Stimulated activated CD4-positive, alpha-beta T cell treated with anti-CD3 and anti-CD28 coated beads, Interleukin-4, amount 100 ng/mL, for 24 hours (primary cell): ENCODE results near the gene FN3K.
"Not testable (repeated sequence)": the region's sequence is repeated elsewhere in the genome, so short reads cannot be mapped to it uniquely, and the experiment has no call there.

Experiments
- DNase-seq: peaks from one replicate; pipeline ENCODE4 v3.0.0-alpha.2; 2020

FN3K gene

DNA sequence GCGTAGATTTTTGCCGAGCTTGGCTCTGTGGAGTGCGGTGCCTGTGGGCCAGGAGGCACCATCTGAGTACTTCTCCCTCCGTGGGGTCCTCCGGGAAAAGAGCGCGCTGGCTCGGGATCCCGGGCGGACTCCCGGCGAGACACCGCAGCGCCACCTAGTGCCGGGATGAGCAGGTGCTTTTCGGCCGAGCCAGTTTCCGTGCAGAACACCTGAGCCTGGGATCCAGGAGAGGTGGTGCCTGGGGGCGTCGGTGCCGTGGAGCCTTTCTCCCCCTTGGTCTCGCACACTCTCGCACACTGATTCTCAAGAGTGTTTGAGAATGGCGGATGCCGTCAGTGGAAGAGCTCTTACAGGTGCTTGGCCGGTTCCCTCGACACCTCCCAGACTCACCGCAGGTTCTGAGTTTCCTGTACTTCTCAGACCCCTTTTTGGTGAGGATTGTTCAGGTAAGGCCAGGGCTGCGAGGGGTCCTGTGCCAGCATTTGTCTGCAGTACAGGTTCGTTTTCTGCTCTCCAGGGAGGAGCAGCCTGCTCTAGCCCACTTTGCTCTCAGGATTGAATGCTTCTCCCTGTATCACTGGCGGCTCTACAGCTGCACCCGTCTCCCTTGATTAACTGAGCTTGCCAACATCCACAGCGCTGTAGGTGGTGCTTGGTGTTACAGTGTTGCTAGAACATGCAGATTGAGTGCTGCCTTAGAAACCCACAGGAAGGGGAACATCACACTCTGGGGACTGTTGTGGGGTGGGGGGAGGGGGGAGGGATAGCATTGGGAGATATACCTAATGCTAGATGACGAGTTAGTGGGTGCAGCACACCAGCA, 39.8 kb downstream of the FN3K start:
- DNase-seq, result peak; percentile 45

DNA sequence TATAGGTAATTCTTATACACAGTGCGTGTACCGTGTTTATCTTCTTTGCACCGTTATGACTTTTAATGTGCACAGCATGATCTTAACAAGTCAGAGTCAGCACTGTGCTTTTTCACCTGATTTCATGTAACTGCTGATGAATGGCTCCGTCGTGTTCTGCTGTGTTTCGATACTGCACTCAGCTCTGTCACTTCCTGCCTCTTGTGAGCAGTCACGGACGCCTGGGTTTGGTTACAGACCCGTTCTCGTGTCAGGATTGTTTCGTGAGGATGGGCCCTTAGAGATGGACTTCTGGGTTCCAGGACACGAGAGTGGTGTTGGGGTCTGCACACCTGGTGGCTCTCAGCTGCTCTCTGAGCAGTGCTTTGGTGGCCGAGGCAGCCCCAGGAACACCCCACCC, 41.0 kb downstream of the FN3K start:
- DNase-seq, result no peak

GRCh38 chr17:82777778-82778375, 42.5 kb downstream of the FN3K start:
- DNase-seq, result not testable (repeated sequence)

DNA sequence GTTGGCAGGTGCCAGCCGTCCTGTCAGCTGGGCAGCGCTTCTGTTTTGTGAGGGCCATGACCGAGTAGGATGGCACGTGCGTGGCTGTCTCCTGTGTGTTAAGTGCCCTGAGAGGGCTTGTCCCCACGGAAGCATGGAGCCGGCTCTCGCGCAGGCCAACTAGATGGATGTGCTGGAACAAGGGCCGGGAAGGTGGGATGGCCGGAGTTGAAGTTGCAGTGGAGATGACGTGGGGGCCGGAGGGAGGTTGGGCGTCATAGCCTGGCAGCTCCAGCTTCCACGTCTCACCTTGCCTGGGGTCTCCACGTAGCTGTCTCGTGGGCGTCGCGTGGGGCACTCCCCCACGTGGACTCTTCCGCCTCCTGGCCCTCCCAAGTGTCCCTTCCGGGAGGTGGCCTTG, 44.1 kb downstream of the FN3K start:
- DNase-seq, result no peak

DNA sequence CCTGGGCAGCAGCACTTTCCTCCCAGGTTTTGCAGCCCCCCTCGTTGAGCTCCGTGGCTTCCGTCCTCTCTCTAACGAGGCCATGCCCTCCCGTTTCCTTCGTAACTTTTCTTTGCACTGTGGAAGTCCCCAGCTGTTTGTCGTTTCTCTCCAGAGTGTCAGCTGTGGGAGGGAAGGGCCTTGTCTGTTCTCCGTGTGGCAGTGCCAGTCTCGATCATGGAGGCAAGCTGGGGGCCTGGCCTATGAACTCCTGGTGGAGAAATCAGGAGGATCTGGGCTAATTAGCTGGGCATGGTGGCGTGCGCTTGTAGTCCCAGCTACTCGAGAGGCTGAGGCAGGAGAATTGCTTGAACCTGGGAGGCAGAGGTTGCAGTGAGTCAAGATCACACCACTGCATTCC, 44.8 kb downstream of the FN3K start:
- DNase-seq, result no peak

DNA sequence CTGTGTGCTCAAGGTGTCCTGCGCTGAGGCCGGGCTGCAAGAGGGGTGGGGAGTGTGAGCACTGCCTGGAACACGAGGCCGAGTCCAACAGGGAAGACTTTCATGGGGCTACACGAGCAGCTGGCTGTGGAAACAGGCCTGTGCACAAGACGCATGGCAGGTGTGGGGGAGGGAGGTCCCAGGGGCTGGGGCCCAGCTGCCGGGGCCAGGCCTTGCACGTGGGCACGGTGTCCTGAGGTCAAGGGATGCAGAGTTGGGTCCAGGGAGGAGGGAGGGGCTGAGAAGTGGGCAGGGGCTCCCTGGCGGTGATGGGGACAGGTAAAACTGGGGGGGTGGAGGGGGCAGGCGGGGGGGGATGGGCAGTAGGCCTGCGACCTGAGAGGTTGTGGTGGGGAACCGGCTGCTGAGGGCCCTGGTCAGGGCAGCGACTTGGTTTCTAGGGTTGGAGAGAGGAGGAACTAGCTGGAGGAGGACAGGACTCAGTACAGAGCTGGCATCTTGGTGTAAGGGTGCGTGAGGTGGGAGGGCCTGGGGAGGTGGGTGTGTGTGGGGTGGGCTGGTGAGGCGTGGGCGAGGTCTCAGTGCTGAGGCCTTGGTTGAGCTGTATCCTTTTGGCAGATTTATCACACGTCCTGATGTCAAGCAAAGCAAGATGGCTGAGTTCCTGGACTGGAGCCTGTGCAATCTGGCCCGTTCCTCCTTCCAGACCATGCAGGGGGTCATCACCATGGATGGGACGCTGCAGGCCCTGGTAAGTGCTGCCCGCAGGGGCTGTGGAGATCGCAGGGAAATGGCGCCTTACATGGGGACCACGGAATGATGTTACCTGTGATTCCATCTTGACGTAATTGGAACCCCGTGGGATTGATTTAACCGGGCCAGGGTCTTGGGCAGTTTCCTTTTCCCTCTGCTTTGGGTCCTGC, 45.8 kb downstream of the FN3K start:
- no peak for DNase-seq

GRCh38 chr17:82781894-82782274, 46.5 kb downstream of the FN3K start:
- DNase-seq, result peak; percentile 83

GRCh38 chr17:82782657-82783207, 47.3 kb downstream of the FN3K start:
- DNase-seq, result no peak

DNA sequence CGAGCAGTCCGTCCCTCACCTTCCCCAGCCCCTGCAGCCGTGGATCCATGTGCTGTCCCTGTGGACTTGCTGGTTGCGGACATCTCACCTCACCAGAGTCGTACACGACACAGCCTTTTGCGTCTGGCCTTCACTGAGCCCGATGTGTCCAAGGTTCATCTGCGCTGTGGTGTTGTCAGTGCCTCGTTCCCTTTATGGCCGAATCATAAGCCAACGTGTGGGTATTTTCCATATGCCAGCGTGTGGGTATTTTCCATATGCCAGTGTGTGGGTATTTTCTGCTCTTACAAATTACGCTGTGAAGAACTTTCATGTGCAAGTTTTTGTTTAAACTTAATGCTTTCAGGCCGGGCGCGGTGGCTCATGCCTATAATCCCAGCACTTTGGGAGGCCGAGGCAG, 48.1 kb downstream of the FN3K start:
- no peak for DNase-seq

DNA sequence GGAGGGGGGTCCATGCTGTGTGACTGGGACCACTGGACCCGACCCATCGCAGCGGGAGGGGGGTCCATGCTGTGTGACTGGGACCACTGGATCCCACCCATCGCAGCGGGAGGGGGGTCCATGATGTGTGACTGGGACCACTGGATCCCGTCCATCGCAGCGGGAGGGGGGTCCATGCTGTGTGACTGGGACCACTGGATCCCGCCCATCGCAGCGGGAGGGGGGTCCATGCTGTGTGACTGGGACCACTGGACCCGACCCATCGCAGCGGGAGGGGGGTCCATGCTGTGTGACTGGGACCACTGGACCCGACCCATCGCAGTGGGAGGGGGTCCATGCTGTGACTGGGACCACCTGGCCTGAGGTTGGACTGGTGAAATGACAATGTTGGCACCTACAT, 50.2 kb downstream of the FN3K start:
- DNase-seq, result not testable (repeated sequence)

DNA sequence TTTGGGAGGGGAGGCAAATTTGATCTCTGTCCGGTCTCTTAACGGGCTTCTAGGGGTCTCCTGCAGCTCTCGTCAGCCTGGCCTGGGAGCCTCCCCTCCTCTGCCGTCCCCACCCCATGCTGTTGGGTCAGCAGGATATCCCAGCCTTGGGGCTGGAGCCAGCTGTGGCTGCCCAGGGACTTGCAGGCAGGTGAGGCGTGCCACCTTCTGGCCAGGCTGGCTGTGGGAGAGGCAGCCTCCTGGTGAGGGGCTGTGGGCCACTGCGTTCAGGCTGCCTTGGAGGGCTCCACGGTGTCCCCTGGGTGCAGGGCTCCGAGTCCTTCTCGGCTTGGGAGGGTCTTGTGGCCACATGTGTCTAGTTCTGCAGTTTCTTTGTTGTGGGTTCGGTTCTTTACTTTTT, 51.0 kb downstream of the FN3K start:
- no peak for DNase-seq

GRCh38 chr17:82787081-82787848, 51.9 kb downstream of the FN3K start:
- DNase-seq, result no peak

- DNase-seq, result no peak
These were observed 53.0 kb downstream of the FN3K start for GRCh38 chr17:82788206-82789001.

GRCh38 chr17:82789051-82789592, 53.7 kb downstream of the FN3K start:
- no peak for DNase-seq

DNA sequence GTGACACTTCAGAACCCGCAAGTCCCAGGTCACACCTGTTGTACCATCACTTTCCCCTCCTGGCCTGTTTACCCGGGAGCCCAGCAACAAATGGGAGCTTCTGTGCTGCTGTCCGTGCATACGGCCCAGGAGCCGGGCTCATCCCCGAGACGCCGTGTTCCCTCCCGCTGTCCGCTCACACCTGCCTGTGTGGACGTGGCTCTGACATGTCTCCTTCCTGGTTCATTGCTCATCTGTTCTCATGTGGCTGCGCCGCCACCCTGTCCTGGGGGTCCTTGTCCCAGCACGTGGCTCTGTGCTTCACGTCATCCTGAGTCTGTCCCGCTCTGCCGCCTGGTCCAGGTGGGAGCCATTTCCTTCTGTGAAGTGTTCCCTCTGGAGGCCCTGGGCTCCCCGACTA, 54.4 kb downstream of the FN3K start:
- DNase-seq, result no peak

DNA sequence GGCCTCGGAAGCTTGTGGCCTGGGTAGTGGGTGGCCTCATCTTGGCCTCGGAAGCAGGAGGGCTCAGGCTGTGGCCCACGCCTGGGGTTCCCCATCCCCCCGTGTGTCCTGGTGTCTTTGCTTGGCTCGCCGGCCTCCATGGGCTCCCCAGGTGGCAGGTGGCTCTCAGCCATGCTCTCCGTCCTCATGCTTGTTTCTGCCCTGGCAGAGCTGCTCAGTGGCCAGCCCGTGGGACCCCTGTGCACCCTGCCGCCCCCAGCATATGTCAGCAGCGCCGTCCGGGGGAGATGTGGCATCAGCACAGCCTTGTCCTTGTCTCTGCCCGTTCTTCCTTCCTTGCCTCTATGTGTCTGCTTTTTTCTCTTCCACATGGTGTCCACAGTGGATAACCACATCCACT, 55.0 kb downstream of the FN3K start:
- DNase-seq, result no peak

- DNase-seq, result no peak
These were observed 56.1 kb downstream of the FN3K start for GRCh38 chr17:82791532-82791931.

- DNase-seq, result no peak
These were observed 58.7 kb downstream of the FN3K start for GRCh38 chr17:82793974-82794630.

- DNase-seq, result no peak
These were observed 59.5 kb downstream of the FN3K start for GRCh38 chr17:82794781-82795482.

- no peak for DNase-seq
These were observed 60.2 kb downstream of the FN3K start for GRCh38 chr17:82795615-82796014.
